Activated B cell treated with CpG ODN at 0.5 μM for 24 hours (primary cell): ENCODE data around the gene RSPO3. TPM values are rescaled to one million over a fixed set of nuclear protein-coding genes. Genes with fewer than 3 reads are reported as not detected.

Experiments
- ATAC-seq: fragments of 200-7000 bp; cut with Tn5 transposase; one replicate; pipeline ENCODE4 v1.10.0; 2021; ENCODE audit warnings: low read depth, mild to moderate bottlenecking, moderate library complexity
- CTCF ChIA-PET: fragments of 350-600 bp; sonication (Branson Sonifier 250); formaldehyde crosslinking; loops from one replicate; lab custom pipeline; 2021; ENCODE audit warnings: antibody characterized with exemption; lab: Charles Lee
- POLR2A ChIA-PET: fragments of 350-600 bp; sonication (Branson Sonifier 250); formaldehyde crosslinking; loops from one replicate; lab custom pipeline; 2021; ENCODE audit warnings: antibody characterized with exemption; lab: Charles Lee
- DNase-seq: peaks from one replicate; pipeline ENCODE4 v3.0.0; 2022
- H3K27ac Mint-ChIP-seq: one replicate; pipeline ENCODE4 v1.8.0; 2020; ENCODE audit warnings: mixed read lengths
- H3K27me3 Mint-ChIP-seq: one replicate; pipeline ENCODE4 v1.8.0; 2021; ENCODE audit warnings: mixed read lengths
- H3K36me3 Mint-ChIP-seq: one replicate; pipeline ENCODE4 v1.8.0; 2021; ENCODE audit warnings: low read depth, mixed read lengths
- H3K4me1 Mint-ChIP-seq: one replicate; pipeline ENCODE4 v1.8.0; 2021; ENCODE audit warnings: mixed read lengths
- H3K4me3 Mint-ChIP-seq: one replicate; pipeline ENCODE4 v1.8.0; 2020; ENCODE audit warnings: mild to moderate bottlenecking, mixed read lengths
- H3K9me3 Mint-ChIP-seq: one replicate; pipeline ENCODE4 v1.8.0; 2020; ENCODE audit warnings: mixed read lengths
- CTCF ChIP-seq: fragments of 200-600 bp; IDR thresholded peaks from one replicate; pipeline ENCODE4 v1.8.0; 2022; ENCODE audit warnings: antibody characterized with exemption, mild to moderate bottlenecking
- intact Hi-C: fragments of 100-400 bp; cut with micrococcal nuclease; formaldehyde crosslinking; loops from one replicate; pipeline ENCODE4 v1.15.1; 2024
- total RNA-seq: library from RNA; stranded (reverse); gene quantifications from 2 replicates; pipeline ENCODE4 v1.2.3, GENCODE V29; 2022

Gene RSPO3
- total RNA-seq, 1 donor from 2014 or later: not detected

- CTCF ChIA-PET: no interaction called here
Measured at GRCh38 chr6:127110712-127111111, 7.8 kb upstream of the RSPO3 start.

GRCh38 chr6:127111526-127111925 is 6.9 kb upstream of the RSPO3 start:
- ChIA-PET POLR2A (no interaction called here), CTCF (no interaction called here)
- no peaks in the 10 kb centered on the region for H3K4me1 Mint-ChIP-seq
- no peak overlapping the region for H3K4me3 Mint-ChIP-seq
- H3K9me3 Mint-ChIP-seq: no peaks in the 10 kb centered on the region
- intact Hi-C loops: no loop called here
- H3K27me3 Mint-ChIP-seq: peaks cover 18% of the 10 kb centered on the region
- ATAC-seq (no peak), DNase-seq (no peak)
- no peaks in the 10 kb centered on the region for H3K36me3 Mint-ChIP-seq
- H3K27ac Mint-ChIP-seq: no peak overlapping the region
- TF ChIP-seq CTCF: no peak

More at GRCh38 chr6:127110712-127111111, 7.8 kb upstream of the RSPO3 start:
- no peaks in the 10 kb centered on the region for H3K4me1 Mint-ChIP-seq
- POLR2A ChIA-PET: no interaction called here
- intact Hi-C loops: no loop called here
- DNase-seq (no peak), ATAC-seq (no peak)
- no peak overlapping the region for H3K4me3 Mint-ChIP-seq
- H3K36me3 Mint-ChIP-seq: no peaks in the 10 kb centered on the region
- no peak for TF ChIP-seq CTCF
- H3K27me3 Mint-ChIP-seq: peaks cover 16% of the 10 kb centered on the region
- H3K27ac Mint-ChIP-seq: no peak overlapping the region
- no peaks in the 10 kb centered on the region for H3K9me3 Mint-ChIP-seq

- no peak for TF ChIP-seq CTCF
- Mint-ChIP-seq H3K9me3 (no peaks in the 10 kb centered on the region), H3K4me1 (peaks cover 15% of the 10 kb centered on the region), H3K27ac (no peak overlapping the region), H3K36me3 (no peaks in the 10 kb centered on the region), H3K4me3 (no peak overlapping the region), H3K27me3 (peaks cover 33% of the 10 kb centered on the region)
- ATAC-seq (no peak), DNase-seq (no peak)
- ChIA-PET CTCF (no interaction called here), POLR2A (no interaction called here)
- intact Hi-C loops: no loop called here
Measured at GRCh38 chr6:127114214-127114760, 4.2 kb upstream of the RSPO3 start.

GRCh38 chr6:127115084-127115655 is 3.3 kb upstream of the RSPO3 start:
- ATAC-seq: no peak

GRCh38 chr6:127115746-127116145 is 2.7 kb upstream of the RSPO3 start:
- intact Hi-C loops: no loop called here
- Mint-ChIP-seq H3K27me3 (peaks cover 36% of the 10 kb centered on the region), H3K4me1 (peaks cover 25% of the 10 kb centered on the region), H3K4me3 (no peak overlapping the region), H3K9me3 (no peaks in the 10 kb centered on the region), H3K36me3 (no peaks in the 10 kb centered on the region), H3K27ac (no peak overlapping the region)
- TF ChIP-seq CTCF: no peak
- CTCF ChIA-PET: no interaction called here
- DNase-seq (no peak), ATAC-seq (no peak)
- POLR2A ChIA-PET: no interaction called here

More at GRCh38 chr6:127115084-127115655, 3.3 kb upstream of the RSPO3 start:
- ChIA-PET POLR2A (no interaction called here), CTCF (no interaction called here)
- intact Hi-C loops: no loop called here
- Mint-ChIP-seq H3K27me3 (peaks cover 37% of the 10 kb centered on the region), H3K9me3 (no peaks in the 10 kb centered on the region), H3K4me1 (peaks cover 22% of the 10 kb centered on the region), H3K36me3 (no peaks in the 10 kb centered on the region), H3K27ac (no peak overlapping the region), H3K4me3 (no peak overlapping the region)
- no peak for DNase-seq
- TF ChIP-seq CTCF: no peak
